ENCODE data around the gene STRIP2.
A peak's percentile ranks its signal among the peaks of the same experiment; 100 is the strongest.
"Not testable (repeated sequence)": the region's sequence is repeated elsewhere in the genome, so short reads cannot be mapped to it uniquely, and the experiment has no call there.

Gene STRIP2

GRCh38 chr7:129422727-129423126 lies 11.5 kb upstream of the STRIP2 start:
- DNase-seq, result no peak

- peak; percentile 62 for DNase-seq
These were observed 10.4 kb upstream of the STRIP2 start for GRCh38 chr7:129423700-129424410.

DNA sequence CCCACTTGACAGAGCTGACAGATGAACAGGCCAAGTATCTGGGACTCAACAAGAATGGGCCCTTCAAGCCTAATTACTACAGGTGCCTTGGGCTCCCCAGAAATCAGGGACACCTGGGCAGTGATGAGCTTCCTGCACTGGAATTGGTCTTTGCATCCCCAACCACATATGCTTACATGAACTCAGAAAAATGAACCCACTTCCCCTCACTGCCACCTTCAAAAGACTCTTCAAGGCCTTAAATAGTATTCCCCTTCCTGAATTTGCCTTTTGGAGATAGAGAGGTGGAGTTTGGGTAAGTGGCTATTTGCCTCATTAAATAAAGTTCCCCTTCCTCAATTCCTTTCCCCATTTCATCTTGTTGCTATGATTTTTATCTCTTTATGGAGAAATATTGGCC lies 7.8 kb upstream of the STRIP2 start:
- DNase-seq, result no peak

DNA sequence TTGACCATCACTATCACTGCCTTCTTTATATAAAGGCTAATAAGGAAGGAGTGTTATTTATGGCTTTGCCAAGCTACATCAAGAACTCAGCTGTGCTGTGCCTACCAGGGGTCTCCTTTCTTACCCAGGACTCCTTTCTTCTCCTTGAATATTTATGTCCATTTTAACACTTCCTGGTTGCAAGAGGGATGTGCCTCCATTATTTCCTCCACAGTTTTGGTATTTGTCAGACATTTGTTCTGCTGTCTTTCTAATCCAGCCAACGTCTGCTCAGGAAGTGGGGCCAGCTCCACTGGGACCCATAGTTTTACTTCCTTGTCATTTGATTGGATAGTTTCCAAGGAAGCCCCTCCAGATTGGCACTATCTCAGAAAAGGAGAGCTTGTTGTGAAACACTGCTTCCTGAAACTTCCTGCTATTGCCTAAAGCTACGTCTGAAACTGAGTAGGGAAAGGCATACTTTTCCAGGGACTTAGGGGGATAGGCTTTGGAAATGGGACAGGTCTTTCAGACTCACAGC lies 6.6 kb upstream of the STRIP2 start:
- no peak for DNase-seq

GRCh38 chr7:129431911-129432643 lies 2.2 kb upstream of the STRIP2 start:
- no peak for DNase-seq

- peak; percentile 34 for DNase-seq
These were observed 565 bp downstream of the STRIP2 start for GRCh38 chr7:129434675-129435318.

- no peak for DNase-seq
These were observed 1.2 kb downstream of the STRIP2 start for GRCh38 chr7:129435414-129435829.

DNA sequence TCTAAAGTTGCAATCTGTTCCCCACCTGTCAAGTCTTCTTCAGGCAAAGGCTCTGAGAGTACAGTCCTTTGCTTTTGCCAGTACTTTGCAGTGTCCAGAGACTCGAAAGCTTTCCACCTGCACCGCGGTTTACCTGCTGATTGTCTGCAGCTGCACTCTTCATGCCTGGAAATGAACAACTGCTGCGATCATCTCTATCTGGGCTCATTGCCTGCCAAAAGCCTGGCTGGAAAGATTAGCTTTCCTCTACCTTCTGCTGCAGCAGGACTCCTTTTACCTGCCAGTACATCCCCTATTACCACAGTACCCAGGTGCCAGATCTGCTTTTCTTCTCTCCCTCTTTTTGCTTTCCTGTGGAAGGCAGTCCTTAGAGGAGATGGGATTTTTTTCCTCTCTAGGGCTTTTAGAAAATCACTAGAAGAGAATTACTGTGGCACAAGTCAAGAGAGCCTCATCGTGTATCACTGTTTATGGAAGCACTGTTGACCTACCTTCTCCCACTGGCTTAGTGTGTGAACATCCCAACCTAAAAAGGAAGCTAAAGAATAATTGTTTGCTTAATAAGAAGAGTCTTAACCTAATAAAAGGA lies 2.2 kb downstream of the STRIP2 start:
- peak; percentile 8 for DNase-seq

GRCh38 chr7:129437190-129437589 lies 3.0 kb downstream of the STRIP2 start:
- no peak for DNase-seq

DNA sequence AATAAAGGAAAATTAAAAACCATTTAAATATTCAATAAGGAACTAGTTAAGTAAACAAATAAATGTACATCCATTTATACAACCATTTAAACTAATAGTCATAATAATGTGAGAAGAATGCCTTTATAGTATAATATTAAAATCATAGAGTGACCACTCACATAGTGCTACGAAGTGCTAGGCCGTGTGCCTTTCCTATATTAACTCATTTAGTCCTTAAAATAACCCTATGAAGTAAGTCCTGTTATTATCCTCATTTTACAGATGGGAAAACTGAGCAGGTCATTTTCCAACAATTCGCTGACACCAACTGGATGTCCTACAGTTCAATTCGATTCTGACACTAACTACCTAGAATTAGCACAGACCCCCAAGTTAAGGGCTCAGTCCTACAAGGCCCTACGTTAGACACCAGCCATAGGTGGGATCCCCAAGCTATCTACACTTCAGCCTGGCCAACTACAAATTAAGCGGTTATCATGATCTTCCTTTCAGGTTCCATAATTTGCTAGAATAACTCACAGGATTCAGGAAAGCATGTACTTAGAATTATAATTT lies 4.1 kb downstream of the STRIP2 start:
- DNase-seq, result no peak

DNA sequence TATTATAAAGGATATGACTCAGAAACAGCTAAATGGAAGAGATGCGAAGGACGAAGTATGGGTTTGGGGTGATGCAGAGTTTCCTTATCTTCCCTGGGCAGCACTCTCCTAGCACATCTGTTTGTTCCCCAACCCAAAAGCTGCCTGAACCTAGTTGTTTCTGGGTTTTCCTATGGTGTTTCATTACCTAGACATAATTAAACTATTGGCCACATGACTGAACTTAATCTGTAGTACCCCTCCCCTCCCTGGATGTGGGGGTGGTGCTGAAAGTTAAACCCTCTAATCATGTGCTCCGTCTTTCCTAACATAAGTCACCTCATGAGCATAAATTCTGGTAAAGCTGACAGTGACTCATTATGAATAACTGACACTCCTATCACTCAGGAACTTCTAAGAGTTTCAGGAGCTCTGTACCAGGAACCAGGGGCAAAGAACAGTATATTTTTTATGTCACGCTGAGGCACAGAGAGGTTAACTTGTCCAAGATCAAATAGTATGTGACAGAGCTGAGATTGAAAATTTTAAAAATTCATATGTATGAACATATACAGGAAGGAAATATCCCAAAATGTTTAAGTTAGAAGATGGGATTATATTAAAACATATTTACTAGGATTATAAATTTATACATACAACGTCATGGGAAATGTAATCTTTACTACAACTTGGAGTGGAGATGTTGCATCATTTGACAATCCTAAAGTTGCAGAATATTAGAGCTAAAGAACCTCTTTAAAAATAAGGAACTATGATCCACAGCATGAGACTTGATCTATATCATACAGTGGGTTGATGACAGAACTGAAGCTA lies 4.8 kb downstream of the STRIP2 start:
- peak; percentile 94 for DNase-seq

GRCh38 chr7:129439963-129440625 lies 5.9 kb downstream of the STRIP2 start:
- DNase-seq, result no peak

DNA sequence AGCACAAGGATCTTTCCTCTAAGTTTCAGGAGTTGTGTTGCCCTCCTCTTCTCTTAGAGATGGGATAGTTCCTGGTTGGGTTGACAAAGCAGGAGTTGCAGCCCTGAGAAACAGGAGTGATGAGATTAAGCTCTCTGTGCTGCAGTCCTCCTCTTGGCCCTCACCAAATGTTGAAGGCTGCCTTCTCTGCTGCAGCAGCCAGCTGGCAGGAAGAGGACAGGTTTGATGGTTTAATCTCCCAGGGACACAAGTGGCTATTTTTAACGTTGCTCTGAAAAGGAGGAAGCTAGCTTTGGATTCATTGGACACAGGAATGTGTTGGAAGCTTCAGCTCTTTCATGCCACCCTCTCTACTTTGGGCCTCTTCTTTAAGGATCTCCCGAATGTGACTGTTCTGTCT lies 9.4 kb downstream of the STRIP2 start:
- no peak for DNase-seq

GRCh38 chr7:129444776-129445175 lies 10.5 kb downstream of the STRIP2 start:
- not testable (repeated sequence) for DNase-seq

GRCh38 chr7:129446925-129447324 lies 12.7 kb downstream of the STRIP2 start:
- not testable (repeated sequence) for DNase-seq

- DNase-seq, result not testable (repeated sequence)
These were observed 13.2 kb downstream of the STRIP2 start for GRCh38 chr7:129447445-129447844.

DNA sequence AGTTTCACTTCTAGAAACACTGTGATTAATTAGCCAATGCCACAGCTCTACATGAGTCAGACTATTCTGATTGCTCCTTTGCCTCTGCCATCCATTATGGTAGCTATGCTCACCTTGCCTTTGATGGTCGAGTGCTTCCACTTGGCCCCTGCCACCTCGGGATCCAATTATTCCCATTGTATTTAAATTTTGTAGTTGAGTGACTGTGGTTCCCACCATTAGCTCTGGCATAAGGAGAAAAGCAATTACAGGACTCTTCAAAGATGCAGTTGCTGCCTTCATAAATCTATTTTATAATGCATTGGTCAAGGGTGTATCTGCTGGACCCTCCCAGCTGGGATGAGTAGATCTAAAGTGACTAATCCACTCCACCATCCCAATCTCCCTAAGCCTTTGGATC lies 14.4 kb downstream of the STRIP2 start:
- DNase-seq, result not testable (repeated sequence)

DNA sequence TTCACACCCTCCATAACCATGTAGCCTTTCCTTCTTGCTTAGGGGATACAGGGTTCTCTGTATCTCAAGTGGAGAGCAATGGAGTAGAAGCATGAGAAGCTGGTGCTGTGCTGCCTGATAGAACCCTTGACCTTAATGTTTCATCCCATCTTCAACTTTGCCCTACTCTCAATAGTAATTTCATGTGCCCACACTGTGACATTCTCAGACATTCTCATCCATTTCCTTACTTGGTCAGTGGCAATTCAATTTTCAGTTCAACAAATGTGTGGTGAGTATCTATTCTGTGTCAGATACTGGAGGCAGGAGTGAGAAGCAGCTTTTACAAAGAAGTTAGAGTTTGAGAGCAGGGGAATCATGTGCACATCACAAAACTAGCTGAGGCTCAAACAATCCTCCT lies 16.1 kb downstream of the STRIP2 start:
- DNase-seq, result no peak

- no peak for DNase-seq
These were observed 18.5 kb downstream of the STRIP2 start for GRCh38 chr7:129452589-129453231.

- DNase-seq, result no peak
These were observed 19.4 kb downstream of the STRIP2 start for GRCh38 chr7:129453510-129454248.
